GM12872 (cell line): ENCODE data around the gene FAM13A.

Source experiments
- TF ChIP-seq, protein P1 (sequence below): IDR thresholded peaks from 3 replicates; pipeline ENCODE4 v1.5.1; 2011; ENCODE audit warnings: low read depth, mild to moderate bottlenecking, low read length, moderate library complexity; ENCODE audit not compliant: insufficient read depth

Gene FAM13A

DNA sequence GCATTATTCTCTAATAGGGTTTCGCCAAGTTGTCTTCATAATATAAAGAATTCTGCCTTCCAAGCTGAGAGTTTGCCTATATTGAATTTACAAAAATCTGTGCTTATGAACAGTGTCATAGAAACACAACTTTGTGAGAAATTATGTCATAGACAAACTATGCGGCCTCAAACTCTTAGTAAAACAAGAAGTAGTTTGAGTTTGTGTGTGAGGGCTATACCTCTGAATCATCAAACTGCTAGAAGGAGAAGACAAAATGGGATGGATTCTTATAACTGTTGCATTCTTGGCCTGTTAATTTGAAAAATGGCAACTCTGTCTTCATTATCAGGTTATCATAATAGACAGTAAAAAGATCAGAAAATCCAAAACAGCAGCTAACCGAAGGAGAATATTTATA lies 313.3 kb downstream of the FAM13A start:
- TF ChIP-seq, protein P1, sequence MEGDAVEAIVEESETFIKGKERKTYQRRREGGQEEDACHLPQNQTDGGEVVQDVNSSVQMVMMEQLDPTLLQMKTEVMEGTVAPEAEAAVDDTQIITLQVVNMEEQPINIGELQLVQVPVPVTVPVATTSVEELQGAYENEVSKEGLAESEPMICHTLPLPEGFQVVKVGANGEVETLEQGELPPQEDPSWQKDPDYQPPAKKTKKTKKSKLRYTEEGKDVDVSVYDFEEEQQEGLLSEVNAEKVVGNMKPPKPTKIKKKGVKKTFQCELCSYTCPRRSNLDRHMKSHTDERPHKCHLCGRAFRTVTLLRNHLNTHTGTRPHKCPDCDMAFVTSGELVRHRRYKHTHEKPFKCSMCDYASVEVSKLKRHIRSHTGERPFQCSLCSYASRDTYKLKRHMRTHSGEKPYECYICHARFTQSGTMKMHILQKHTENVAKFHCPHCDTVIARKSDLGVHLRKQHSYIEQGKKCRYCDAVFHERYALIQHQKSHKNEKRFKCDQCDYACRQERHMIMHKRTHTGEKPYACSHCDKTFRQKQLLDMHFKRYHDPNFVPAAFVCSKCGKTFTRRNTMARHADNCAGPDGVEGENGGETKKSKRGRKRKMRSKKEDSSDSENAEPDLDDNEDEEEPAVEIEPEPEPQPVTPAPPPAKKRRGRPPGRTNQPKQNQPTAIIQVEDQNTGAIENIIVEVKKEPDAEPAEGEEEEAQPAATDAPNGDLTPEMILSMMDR, result no peak

DNA sequence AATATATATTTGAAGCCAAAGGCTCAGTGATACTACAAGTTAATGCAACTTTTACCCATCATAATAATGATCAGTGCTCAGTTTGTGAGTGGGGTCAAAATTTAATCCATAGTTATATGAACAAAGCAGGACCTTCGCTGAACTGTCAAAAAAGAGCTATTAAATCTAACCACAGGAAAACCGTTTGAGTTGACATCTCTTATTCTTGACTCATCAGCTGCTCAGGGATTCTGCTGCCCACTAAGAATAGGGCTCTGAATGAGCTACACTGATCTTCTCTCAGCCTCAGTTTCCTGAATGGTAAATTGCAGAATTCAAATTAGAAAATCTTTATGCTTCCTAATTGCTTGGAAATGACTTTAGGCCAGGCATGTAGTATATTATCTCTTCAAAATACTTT lies 314.4 kb downstream of the FAM13A start:
- TF ChIP-seq, protein P1, result no peak

DNA sequence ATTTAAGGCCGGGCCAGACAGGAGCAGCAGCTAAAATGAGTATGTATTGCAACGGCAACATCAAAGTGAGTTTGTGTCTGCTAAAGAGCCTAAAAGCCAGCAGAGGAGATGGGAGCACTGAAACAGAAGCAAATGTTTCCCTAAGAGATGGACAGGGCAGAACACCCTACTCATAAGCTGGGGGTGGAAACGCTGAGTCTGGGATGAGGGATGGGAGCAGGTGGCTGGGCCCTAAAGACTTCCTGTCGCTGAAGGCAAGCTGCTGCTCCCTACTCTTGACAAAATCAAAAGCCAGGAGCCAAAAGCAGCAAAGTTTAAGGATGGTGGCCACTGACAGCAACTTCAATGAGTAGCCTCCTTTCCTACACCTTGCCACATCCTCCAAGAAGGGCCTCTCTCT lies 318.8 kb downstream of the FAM13A start:
- TF ChIP-seq, protein P1, result no peak

DNA sequence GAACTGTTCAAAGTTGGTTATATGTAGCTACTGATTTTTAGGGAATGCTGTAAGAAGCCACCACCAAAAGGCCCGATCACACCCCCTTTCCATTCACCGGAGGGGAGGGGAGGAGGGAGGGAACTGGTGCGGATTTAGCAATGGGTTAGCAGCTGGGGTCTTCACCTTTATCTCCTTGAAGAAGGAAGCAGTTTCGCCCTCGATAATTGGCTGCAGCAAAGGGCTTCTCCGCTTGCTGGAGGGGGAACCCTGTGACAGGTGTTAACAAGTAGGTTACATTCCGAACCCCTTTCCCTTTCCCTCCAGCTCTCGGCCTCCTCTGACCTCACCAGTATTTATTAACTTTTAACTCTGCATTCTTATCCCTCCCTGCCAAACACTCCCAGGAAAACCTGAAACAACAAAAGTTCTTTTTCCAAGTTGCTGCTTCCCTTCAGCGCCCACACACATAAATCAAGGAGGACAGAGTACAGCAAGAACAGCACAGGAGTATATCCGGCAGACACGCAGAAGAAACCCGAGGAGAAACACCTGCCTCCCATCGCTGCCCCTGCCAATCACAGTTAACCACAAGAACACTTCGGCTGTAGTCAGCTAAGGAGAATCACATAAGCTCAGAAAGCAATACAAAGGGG lies 319.6 kb downstream of the FAM13A start:
- TF ChIP-seq, protein P1, result no peak

DNA sequence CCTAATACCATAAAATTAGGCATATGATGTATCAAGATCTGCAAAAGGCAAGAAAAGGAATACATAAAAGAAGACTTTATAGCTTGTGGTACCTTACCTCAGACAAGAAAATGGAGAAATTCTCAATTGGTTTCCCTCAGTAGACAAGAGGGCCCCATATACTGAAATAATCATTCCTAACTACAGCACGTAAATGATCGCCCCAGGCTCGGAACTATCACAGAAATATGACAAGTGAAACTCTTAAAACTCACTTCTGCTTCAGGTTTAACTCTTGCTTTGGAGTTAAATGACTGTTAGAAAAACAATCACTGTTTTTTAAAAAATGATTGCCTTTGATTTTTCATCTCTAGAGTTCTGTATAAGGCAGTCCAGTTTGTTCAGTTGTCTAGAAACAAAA lies 320.7 kb downstream of the FAM13A start:
- TF ChIP-seq, protein P1, result no peak

DNA sequence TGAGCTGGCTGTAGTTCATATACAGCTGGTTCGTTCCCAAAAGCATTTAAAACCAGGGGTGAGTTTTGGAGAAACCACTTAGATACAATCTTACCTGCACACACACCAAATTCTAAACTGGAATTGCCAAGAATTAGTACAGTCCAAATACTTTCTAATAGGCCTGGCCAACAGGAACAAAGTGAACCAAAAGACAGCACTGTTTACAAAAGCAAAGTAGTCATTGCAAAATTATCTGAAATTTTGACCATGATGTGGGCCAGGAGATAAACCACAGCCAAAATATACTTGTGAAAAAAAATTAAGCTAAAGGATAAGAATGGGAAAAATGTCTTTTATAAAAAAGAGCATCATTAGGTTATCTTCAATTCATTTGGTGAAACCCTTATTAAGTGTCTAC lies 321.4 kb downstream of the FAM13A start:
- TF ChIP-seq, protein P1, result no peak

DNA sequence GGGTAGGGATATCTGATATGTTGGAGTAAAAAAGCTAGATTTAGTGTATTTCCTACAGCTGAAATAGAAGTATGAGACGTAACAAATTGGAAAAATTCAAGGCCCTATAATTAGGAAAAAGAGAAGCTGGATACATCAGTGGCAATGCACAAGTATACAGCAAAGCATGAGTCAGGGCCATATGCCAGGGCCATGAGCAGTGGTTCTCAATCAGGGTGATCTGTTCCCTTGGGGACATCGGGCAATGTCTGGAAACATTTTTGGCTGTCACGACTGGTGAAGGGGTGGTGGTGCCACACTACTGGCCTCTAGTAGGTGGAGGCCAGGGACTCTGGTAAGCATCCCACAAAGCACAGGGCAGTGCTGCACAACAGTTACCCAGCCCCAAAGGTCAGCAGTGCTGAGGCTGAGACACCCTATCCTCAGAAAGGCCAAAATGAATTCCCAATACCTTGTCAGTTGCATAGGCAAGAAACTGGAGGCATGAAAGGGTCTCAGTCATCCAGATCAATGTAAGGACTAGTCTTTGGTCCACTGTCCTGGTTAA lies 322.5 kb downstream of the FAM13A start:
- TF ChIP-seq, protein P1, result no peak
